Middle frontal gyrus (tissue), 1 donor: Measurements from ENCODE around the gene ATP12A.
"Not testable (repeated sequence)": the region's sequence is repeated elsewhere in the genome, so short reads cannot be mapped to it uniquely, and the experiment has no call there.

Experiments
- DNase-seq: peaks from one replicate; pipeline ENCODE4 v3.0.0-alpha.2; 2015; ENCODE audit warnings: low spot score; ENCODE audit errors: extremely low spot score

The ATP12A gene

GRCh38 chr13:24730873-24731567, 50.8 kb downstream of the ATP12A start:
- DNase-seq, result not testable (repeated sequence)

GRCh38 chr13:24734950-24735349, 54.7 kb downstream of the ATP12A start:
- no peak for DNase-seq

- no peak for DNase-seq
These were observed 56.8 kb downstream of the ATP12A start for GRCh38 chr13:24737042-24737441.

GRCh38 chr13:24738366-24738847, 58.2 kb downstream of the ATP12A start:
- no peak for DNase-seq

GRCh38 chr13:24740014-24740890, 60.0 kb downstream of the ATP12A start:
- no peak for DNase-seq

- DNase-seq, result no peak
These were observed 60.9 kb downstream of the ATP12A start for GRCh38 chr13:24741016-24741662.

- no peak for DNase-seq
These were observed 61.6 kb downstream of the ATP12A start for GRCh38 chr13:24741791-24742190.

- no peak for DNase-seq
These were observed 62.1 kb downstream of the ATP12A start for GRCh38 chr13:24742294-24742693.

- DNase-seq, result no peak
These were observed 62.8 kb downstream of the ATP12A start for GRCh38 chr13:24742977-24743376.

GRCh38 chr13:24744247-24744646, 64.0 kb downstream of the ATP12A start:
- DNase-seq, result no peak

GRCh38 chr13:24745516-24745860, 65.3 kb downstream of the ATP12A start:
- no peak for DNase-seq

GRCh38 chr13:24745861-24746617, 65.8 kb downstream of the ATP12A start:
- DNase-seq, result no peak

GRCh38 chr13:24746618-24747247, 66.5 kb downstream of the ATP12A start:
- no peak for DNase-seq

- DNase-seq, result no peak
These were observed 67.2 kb downstream of the ATP12A start for GRCh38 chr13:24747248-24748060.

GRCh38 chr13:24748061-24748400, 67.8 kb downstream of the ATP12A start:
- DNase-seq, result no peak

- DNase-seq, result no peak
These were observed 79.0 kb downstream of the ATP12A start for GRCh38 chr13:24759197-24759596.
